Right forelimb (tissue), 1 donor: ENCODE data around the gene AGXT.
A peak's percentile ranks its signal among the peaks of the same experiment; 100 is the strongest.
"Not testable (repeated sequence)": the region's sequence is repeated elsewhere in the genome, so short reads cannot be mapped to it uniquely, and the experiment has no call there.

Experiments used
- DNase-seq: peaks from one replicate; pipeline ENCODE4 v3.0.0-alpha.2; 2018

AGXT gene

DNA sequence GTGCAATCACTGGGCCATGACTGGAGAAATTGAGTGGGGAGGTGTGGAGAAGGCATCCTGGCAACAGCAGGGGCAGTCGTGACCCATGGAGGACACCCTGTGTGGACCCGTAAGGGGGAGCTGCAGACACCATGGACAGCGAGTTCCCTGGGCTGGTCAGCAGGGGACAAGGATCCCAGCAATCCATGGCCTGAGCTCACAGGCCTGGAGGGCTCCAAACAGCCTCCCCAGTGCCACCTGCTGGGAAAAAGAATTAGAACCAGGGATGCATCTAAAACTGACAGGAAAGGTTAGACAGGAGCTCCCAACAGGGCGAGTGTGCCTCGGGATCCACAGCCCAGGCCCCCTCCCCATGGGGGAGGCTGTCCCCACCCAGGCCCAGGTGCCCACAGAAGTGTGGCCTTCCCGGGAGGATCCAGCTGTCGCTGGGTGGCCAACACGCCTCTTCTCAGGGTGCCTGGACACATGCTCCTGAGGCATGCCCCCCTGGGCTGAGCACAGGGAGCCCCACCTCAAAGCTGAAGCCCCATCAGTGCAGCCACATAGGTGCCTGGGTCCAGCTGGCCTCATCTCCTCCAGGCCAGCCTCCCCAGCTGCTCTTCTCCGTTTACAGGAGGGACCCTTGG lies 28.1 kb upstream of the AGXT start:
- peak; percentile 80 for DNase-seq

DNA sequence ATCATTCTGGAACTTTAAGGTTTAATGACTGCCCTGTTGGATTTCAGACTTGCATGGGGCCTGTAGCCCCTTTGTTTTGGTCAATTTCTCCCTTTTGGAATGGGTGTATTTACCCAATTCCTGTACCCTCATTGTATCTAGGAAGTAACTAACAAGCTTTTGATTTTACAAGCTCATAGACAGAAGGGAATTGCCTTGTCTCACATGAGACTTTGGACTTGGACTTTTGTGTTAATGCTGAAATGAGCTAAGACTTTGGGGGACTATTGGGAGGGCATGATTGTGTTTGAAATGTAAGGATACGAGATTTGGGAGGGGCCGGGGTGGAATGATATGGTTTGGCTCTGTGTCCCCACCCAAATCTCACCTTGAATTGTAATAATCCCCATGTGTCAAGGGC lies 22.3 kb upstream of the AGXT start:
- DNase-seq: not testable (repeated sequence)

DNA sequence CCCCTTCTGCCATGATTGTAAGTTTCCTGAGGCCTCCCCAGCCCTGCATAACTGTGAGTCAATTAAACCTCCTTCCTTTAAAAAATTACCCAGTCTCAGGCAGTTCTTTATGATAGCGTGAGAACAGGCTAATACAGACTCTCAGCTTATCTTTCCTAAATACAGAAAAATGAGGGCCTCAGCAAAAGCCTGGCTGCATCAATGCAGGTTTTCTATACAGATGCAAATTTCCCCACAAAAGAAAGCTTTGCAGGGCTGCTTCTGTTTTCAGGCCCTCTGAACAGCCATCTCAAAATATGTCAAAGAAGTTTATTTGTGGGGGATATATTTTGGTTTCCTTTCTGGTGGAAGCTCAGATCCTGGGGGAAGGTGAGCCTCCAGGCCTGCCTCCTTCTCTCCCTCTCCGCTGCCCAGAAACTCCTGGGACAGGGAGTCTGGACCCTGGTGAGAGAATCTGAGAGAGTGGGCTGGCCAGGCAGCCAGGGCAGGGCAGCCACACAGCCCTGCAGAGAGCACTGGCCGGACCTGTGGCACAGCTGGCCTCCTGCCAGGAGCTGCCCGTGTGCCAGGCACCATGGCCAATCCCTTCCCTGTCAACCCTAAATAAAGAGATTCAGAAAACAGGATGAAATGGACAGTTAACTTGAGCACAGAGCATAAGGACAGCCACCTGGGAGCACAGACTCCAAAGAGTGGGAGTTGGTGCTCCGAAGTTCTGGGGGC lies 21.6 kb upstream of the AGXT start:
- no peak for DNase-seq

- no peak for DNase-seq
Observed at GRCh38 chr2:240847817-240848216, 20.8 kb upstream of the AGXT start.

GRCh38 chr2:240848900-240849680 lies 19.5 kb upstream of the AGXT start:
- DNase-seq: no peak

GRCh38 chr2:240850026-240850425 lies 18.6 kb upstream of the AGXT start:
- DNase-seq: no peak

- DNase-seq: no peak
Observed at GRCh38 chr2:240850756-240851077, 17.9 kb upstream of the AGXT start.

- DNase-seq: peak; percentile 88
Observed at GRCh38 chr2:240851078-240851991, 17.3 kb upstream of the AGXT start.

DNA sequence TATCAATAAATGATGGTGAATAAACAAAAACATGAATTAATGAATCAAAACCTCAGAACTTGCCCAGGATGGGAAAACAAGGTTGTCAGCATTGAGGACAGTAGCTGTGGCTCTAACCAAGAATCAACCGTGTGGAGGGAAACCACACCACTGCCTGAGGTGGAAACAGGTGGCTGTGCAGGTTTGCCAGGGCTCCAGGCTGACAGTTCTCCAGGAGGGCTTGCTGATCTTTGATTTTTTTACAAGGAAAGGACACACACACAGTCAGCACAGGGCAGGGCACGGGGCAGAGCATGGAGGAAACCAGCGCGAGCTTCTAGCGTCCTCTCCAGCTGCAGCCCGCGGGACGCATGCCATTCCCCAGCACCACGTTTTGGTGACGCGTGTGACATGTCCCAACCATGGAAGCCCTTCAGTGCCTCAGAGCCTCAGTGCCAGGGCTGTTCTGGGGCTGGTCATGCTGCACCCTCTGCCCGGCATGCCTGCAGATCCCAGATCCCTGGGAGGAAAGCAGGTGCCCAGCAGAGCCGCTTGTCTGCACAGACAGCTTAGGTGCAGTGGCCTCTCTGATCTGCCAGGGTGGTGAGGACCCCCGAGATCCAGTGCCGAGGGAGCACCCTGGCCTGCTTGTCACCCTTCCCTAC lies 15.8 kb upstream of the AGXT start:
- DNase-seq: no peak

GRCh38 chr2:240855670-240856069 lies 13.0 kb upstream of the AGXT start:
- DNase-seq: no peak

DNA sequence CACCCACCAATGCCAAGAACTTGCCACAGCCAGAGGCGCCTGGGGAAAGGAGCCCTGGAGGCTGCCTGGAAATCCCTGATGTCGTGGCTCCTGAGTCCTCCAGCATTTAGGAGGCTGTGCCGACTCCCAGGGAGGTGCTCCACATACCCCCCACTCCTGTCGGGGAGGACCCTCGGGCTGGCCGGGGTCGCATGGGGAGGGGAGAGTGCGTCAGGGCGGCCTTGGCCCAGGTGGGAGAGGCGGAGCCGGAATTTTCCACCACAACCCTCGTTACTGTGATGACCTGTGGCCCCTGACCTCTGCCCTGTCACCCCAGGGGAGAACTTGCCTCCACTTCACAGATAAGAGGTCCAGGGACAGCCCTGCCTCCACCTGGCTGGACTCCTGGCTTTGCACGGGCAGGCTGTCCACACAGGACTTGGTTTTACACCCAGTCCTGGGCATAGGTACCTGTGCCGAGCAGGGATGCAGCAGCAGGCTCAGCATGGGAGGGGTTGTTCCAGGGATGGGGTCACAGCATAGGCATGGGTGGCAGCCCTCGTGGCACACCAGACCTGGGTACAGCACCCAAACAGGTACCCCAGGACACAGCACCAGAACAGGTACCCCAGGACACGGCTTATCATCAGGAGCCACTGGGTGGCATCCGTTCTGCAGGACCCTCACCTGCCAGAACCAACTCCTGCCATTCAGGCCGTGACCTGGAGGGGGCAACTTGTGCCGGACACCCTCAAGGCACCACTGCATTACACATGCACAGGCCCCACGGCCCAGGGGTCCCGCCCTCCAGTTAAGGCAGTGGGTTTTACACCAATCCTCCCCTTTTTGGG lies 12.3 kb upstream of the AGXT start:
- peak; percentile 41 for DNase-seq

DNA sequence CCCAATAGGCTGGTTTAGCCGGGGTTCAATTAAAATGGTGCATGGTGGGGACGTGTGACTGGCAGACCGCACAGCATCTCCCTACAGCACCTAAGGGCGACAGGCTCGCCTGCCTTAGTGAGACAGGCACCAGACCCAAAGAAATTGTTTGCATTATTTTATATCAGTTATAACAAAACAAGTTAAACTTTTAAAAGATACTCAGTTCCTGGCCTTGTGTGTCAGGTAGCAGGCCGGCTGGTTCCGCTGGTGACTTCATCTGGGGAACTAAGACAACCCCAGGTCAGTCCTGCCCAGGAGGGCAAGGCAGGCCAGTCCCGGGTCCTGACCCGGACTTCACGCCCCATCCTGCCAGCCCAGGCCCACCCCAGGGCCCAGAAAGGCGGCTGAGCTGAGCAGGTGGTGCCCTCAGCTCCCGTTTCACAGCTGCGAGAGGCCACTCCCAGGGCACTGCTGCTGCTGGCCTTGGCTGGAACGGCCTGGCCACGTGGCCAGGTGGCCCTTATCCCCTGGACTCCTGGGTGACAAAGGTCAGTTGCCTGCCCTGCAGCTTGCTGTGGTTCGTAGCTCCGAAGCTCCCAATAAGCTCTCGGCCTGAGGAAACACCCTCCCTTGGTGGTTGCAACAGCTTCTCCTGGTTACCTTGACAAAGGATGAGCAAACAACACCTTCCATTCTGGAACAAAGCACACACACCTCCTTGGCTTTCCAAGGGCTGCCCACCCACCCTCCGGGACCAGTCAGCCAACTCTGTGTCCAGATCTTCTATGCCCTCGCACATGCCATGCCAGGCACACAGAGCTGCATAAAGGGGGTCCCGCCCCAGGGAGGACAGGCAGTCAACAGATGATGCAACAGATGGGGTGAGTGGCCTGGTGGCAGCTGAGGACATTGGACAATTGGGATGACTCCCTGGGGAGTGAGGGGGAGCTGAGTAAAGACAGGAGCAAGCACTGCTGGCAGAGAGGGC lies 11.3 kb upstream of the AGXT start:
- DNase-seq: no peak

GRCh38 chr2:240858321-240858720 lies 10.3 kb upstream of the AGXT start:
- DNase-seq: peak; percentile 6

DNA sequence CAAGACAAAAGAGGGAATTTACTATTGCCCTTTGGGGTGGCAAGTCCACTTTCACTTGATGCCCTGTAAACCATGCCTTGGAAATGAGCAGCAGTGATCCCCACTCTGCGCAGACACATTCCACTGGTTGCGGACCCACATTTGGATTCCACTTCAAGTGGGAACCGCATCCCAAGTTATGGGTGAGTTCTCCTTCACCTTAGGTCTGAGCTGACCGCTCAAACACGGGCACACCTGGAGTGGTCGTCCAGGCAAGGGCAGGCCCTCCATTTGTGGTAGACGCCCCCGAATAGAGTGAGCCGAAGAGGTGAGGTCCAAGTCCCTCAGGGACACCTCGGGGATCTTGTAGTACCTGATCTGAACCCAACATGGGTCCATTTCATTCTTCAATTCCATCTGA lies 9.8 kb upstream of the AGXT start:
- no peak for DNase-seq

- DNase-seq: peak; percentile 1
Observed at GRCh38 chr2:240861547-240861946, 7.1 kb upstream of the AGXT start.

GRCh38 chr2:240864475-240864874 lies 4.1 kb upstream of the AGXT start:
- DNase-seq: no peak

DNA sequence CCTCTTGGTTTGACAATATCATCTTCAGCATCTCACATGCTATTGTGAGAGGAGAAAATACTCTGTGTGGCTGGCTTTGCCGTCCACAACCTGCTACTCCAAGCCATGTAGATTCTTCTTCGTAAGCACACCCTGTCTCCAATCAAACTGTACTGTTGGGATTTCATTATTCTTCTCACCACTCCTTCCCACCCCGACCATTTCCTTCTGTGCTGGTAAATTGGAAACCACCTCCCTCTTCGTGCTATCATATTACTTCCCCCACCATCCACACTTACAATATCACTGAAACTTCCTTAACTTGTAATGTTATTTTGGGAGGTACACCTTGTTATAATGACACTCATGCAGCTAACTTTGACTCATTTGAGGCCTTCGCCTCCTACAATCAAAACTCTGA lies 3.2 kb upstream of the AGXT start:
- no peak for DNase-seq

GRCh38 chr2:240869109-240869955 lies 708 bp downstream of the AGXT start:
- DNase-seq: no peak
